ENCODE data around the gene NRG3.

The NRG3 gene

DNA sequence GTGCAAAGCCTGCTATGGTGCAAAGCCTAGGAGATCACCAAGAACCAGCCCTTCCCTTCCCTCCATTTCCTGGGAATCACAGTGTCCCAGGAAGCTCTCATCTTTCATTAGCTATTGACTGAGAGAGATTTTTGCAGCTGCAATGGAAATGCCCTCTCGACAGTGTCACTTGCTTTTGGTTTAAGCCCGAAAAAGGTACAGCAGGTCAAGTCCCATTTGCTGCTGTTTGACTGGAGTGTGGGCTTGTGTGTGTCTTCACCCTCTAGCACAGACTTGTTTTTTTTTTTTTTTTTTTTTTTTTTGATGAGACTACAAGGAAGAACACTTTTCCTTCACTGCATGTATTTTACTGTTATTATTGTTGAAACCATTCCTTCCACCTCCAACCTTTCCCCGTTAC lies 36.3 kb downstream of the NRG3 start:
- no peak for ATAC-seq
- no peak for TF ChIP-seq ZNF565 (CRISPR knock-in tag; conservative IDR thresholded peaks at IDR 0.05; ENCODE audit: low read depth)
- no peak for TF ChIP-seq ZC3H10 (CRISPR knock-in tag; IDR thresholded peaks at IDR 0.05)
- TF ChIP-seq ZNF70 (CRISPR knock-in tag; IDR thresholded peaks at IDR 0.05): no peak

DNA sequence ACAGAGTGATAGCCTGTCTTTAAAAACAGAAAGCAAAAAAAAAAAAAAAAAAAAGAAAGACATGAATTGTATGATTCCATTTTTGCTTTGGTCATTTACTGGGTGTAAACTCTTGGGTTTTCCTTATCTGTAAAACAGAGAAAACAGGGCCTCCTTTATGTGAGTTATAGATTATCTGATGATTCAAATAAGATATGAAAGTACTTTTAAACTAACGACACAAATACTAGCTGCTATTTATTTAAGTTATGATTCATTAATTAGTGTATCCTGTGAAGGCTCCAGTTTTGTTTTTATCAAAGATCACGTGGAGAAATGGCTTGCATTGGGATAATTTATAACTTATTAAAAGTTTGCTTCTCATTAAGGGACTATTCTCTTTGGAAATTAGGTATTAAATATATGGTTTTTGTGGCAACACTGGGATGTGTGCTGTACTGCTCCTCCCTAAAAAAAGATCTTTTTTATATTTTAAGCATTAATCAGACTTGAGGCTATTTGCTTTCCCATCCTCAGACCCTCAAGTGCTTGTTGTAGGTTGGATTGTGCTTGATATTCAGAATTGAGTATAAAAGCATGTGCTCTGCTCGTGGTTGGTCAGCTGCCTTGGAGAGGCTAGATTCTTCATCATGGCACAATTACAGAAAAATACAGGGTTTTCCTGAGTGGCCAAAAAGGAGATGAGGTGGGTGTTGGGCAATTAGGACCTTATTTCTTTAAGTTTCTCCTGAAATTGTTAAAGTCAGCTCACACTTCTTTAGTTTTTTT lies 39.9 kb downstream of the NRG3 start:
- no peak for ATAC-seq
- TF ChIP-seq GLIS3 (CRISPR knock-in tag; IDR thresholded peaks at IDR 0.05) (no peak), TCF4 (CRISPR knock-in tag; IDR thresholded peaks at IDR 0.05; ENCODE audit: borderline replicate concordance) (no peak), ZFP30 (CRISPR knock-in tag; IDR thresholded peaks at IDR 0.05) (no peak), CSDC2 (CRISPR knock-in tag; IDR thresholded peaks at IDR 0.05) (no peak), ZNF70 (CRISPR knock-in tag; IDR thresholded peaks at IDR 0.05) (no peak), ZNF565 (CRISPR knock-in tag; conservative IDR thresholded peaks at IDR 0.05; ENCODE audit: low read depth) (no peak), RARB (CRISPR knock-in tag; IDR thresholded peaks at IDR 0.05) (no peak), BACH2 (CRISPR knock-in tag; IDR thresholded peaks at IDR 0.05; ENCODE audit: borderline replicate concordance) (no peak), ZNF8 (CRISPR knock-in tag; IDR thresholded peaks at IDR 0.05) (no peak), TOX (CRISPR knock-in tag; IDR thresholded peaks at IDR 0.05; ENCODE audit: borderline replicate concordance) (no peak), ARNTL (CRISPR knock-in tag; IDR thresholded peaks at IDR 0.05; ENCODE audit: borderline replicate concordance, low read depth) (no peak), ESRRG (CRISPR knock-in tag; IDR thresholded peaks at IDR 0.05) (no peak), OSR1 (CRISPR knock-in tag; IDR thresholded peaks at IDR 0.05) (no peak), ZC3H10 (CRISPR knock-in tag; IDR thresholded peaks at IDR 0.05) (no peak)
- TF ChIP-seq, protein P1, sequence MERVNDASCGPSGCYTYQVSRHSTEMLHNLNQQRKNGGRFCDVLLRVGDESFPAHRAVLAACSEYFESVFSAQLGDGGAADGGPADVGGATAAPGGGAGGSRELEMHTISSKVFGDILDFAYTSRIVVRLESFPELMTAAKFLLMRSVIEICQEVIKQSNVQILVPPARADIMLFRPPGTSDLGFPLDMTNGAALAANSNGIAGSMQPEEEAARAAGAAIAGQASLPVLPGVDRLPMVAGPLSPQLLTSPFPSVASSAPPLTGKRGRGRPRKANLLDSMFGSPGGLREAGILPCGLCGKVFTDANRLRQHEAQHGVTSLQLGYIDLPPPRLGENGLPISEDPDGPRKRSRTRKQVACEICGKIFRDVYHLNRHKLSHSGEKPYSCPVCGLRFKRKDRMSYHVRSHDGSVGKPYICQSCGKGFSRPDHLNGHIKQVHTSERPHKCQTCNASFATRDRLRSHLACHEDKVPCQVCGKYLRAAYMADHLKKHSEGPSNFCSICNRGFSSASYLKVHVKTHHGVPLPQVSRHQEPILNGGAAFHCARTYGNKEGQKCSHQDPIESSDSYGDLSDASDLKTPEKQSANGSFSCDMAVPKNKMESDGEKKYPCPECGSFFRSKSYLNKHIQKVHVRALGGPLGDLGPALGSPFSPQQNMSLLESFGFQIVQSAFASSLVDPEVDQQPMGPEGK (CRISPR knock-in tag; IDR thresholded peaks at IDR 0.05; ENCODE audit: borderline replicate concordance): no peak
- TF ChIP-seq, protein P2, sequence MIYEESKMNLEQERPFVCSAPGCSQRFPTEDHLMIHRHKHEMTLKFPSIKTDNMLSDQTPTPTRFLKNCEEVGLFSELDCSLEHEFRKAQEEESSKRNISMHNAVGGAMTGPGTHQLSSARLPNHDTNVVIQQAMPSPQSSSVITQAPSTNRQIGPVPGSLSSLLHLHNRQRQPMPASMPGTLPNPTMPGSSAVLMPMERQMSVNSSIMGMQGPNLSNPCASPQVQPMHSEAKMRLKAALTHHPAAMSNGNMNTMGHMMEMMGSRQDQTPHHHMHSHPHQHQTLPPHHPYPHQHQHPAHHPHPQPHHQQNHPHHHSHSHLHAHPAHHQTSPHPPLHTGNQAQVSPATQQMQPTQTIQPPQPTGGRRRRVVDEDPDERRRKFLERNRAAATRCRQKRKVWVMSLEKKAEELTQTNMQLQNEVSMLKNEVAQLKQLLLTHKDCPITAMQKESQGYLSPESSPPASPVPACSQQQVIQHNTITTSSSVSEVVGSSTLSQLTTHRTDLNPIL (CRISPR knock-in tag; IDR thresholded peaks at IDR 0.05; ENCODE audit: low read depth): no peak
- TF ChIP-seq, protein P3, sequence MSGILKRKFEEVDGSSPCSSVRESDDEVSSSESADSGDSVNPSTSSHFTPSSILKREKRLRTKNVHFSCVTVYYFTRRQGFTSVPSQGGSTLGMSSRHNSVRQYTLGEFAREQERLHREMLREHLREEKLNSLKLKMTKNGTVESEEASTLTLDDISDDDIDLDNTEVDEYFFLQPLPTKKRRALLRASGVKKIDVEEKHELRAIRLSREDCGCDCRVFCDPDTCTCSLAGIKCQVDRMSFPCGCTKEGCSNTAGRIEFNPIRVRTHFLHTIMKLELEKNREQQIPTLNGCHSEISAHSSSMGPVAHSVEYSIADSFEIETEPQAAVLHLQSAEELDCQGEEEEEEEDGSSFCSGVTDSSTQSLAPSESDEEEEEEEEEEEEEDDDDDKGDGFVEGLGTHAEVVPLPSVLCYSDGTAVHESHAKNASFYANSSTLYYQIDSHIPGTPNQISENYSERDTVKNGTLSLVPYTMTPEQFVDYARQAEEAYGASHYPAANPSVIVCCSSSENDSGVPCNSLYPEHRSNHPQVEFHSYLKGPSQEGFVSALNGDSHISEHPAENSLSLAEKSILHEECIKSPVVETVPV (CRISPR knock-in tag; IDR thresholded peaks at IDR 0.05): no peak

DNA sequence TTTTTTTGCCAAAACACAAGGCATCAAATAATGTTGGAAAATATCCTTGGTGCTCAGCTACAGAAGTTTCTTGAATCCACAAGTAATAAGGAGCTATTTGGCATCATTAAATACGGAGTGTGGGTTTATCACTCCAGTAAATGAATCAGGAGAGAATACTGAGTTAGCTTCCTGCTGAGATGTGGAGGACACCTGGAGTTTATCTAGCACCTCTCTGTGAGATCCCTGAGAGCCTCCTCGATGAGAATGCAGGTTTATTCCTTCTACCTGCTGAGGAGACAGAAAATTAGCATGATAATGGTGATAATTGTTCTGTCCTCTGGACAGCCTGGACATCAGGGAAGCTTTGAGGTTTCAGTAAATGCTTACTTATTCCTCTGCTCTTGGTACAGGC lies 40.5 kb downstream of the NRG3 start:
- TF ChIP-seq CSDC2 (CRISPR knock-in tag; IDR thresholded peaks at IDR 0.05): no peak
- no peak for ATAC-seq

DNA sequence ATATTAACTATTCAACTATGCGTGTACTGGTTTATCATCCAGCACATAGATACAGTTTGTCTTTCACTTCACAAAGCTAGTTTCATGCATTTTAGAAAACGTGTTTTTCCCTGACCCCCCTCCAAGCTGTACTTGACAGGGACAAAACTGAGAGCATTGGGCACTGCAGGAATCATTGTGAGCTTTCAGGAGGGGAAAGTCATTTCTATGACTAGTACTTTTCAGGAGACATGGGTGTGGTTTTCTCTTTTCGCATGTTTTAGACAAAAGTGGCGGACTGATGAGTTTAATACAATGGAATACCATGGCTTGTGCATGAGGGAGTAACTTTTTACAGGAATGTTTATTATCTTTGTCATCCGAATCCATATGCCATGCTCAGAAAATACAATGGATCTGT lies 42.7 kb downstream of the NRG3 start:
- no peak for ATAC-seq

More for the DNA sequence above, 42.7 kb downstream of the NRG3 start:
- TF ChIP-seq TCF4 (CRISPR knock-in tag; IDR thresholded peaks at IDR 0.05; ENCODE audit: borderline replicate concordance) (no peak), ZFP3 (CRISPR knock-in tag; IDR thresholded peaks at IDR 0.05) (no peak), TOX (CRISPR knock-in tag; IDR thresholded peaks at IDR 0.05; ENCODE audit: borderline replicate concordance) (no peak), ARNTL (CRISPR knock-in tag; IDR thresholded peaks at IDR 0.05; ENCODE audit: borderline replicate concordance, low read depth) (no peak), PPARA (CRISPR knock-in tag; IDR thresholded peaks at IDR 0.05; ENCODE audit: borderline replicate concordance) (no peak), ZNF70 (CRISPR knock-in tag; IDR thresholded peaks at IDR 0.05) (no peak), SNAI2 (CRISPR knock-in tag; IDR thresholded peaks at IDR 0.05) (no peak), ZNF565 (CRISPR knock-in tag; conservative IDR thresholded peaks at IDR 0.05; ENCODE audit: low read depth) (no peak)
- TF ChIP-seq, protein P1 (CRISPR knock-in tag; IDR thresholded peaks at IDR 0.05; ENCODE audit: borderline replicate concordance): no peak
- TF ChIP-seq, protein P4, sequence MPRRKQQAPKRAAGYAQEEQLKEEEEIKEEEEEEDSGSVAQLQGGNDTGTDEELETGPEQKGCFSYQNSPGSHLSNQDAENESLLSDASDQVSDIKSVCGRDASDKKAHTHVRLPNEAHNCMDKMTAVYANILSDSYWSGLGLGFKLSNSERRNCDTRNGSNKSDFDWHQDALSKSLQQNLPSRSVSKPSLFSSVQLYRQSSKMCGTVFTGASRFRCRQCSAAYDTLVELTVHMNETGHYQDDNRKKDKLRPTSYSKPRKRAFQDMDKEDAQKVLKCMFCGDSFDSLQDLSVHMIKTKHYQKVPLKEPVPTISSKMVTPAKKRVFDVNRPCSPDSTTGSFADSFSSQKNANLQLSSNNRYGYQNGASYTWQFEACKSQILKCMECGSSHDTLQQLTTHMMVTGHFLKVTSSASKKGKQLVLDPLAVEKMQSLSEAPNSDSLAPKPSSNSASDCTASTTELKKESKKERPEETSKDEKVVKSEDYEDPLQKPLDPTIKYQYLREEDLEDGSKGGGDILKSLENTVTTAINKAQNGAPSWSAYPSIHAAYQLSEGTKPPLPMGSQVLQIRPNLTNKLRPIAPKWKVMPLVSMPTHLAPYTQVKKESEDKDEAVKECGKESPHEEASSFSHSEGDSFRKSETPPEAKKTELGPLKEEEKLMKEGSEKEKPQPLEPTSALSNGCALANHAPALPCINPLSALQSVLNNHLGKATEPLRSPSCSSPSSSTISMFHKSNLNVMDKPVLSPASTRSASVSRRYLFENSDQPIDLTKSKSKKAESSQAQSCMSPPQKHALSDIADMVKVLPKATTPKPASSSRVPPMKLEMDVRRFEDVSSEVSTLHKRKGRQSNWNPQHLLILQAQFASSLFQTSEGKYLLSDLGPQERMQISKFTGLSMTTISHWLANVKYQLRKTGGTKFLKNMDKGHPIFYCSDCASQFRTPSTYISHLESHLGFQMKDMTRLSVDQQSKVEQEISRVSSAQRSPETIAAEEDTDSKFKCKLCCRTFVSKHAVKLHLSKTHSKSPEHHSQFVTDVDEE (CRISPR knock-in tag; IDR thresholded peaks at IDR 0.05): no peak
- TF ChIP-seq, protein P5, sequence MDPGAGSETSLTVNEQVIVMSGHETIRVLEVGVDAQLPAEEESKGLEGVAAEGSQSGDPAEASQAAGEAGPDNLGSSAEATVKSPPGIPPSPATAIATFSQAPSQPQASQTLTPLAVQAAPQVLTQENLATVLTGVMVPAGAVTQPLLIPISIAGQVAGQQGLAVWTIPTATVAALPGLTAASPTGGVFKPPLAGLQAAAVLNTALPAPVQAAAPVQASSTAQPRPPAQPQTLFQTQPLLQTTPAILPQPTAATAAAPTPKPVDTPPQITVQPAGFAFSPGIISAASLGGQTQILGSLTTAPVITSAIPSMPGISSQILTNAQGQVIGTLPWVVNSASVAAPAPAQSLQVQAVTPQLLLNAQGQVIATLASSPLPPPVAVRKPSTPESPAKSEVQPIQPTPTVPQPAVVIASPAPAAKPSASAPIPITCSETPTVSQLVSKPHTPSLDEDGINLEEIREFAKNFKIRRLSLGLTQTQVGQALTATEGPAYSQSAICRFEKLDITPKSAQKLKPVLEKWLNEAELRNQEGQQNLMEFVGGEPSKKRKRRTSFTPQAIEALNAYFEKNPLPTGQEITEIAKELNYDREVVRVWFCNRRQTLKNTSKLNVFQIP (CRISPR knock-in tag; IDR thresholded peaks at IDR 0.05; ENCODE audit: borderline replicate concordance, low read depth): no peak
- TF ChIP-seq, protein P3 (CRISPR knock-in tag; IDR thresholded peaks at IDR 0.05): no peak
